22Rv1 (cell line): Measurements from ENCODE around the gene TMEM131.

Experiments used
- CTCF ChIP-seq: fragments of 450-650 bp; IDR thresholded peaks from 2 replicates; pipeline ENCODE4 v1.5.1; 2017; ENCODE audit warnings: mild to moderate bottlenecking
- ZFX ChIP-seq: fragments of 450-650 bp; IDR thresholded peaks from 2 replicates; pipeline ENCODE4 v1.6.1; 2017; ENCODE audit warnings: antibody characterized with exemption, borderline replicate concordance

- TF ChIP-seq CTCF (no peak), ZFX (no peak)
Observed at GRCh38 chr2:98013407-98014042, 17.8 kb upstream of the TMEM131 start.
